ENCODE measurements around the gene TXNDC15.

The TXNDC15 gene

GRCh38 chr5:134887593-134888159 is 13.5 kb downstream of the TXNDC15 start:
- TF ChIP-seq CTCF (conservative IDR thresholded peaks at IDR 0.05; ENCODE audit: low read depth, low read length) = no peak
- H3K4me3 ChIP-seq (ENCODE audit: low read depth, low read length) = no peak overlapping the region
- no peak for DNase-seq (ENCODE audit: low read depth)

DNA sequence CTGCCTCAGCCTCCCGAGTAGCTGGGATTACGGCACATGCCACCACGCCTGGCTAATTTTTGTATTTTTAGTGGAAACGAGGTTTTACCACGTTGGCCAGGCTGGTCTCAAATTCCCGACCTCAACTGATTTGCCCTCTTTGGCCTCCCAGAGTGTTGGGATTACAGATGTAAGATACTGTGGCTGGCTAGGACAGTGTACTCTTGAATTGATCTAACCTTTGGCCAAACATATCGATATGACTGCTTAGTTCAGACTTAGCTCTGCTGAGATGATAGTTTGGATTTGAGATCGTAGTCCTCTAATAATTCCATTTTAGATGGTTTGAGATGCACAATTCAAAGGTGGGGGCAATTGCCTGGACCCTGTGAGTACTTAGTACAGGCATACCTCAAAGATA is 15.2 kb downstream of the TXNDC15 start:
- no peak for TF ChIP-seq CTCF (conservative IDR thresholded peaks at IDR 0.05; ENCODE audit: low read depth, low read length)
- DNase-seq (ENCODE audit: low read depth) = no peak
- no peak overlapping the region for H3K4me3 ChIP-seq (ENCODE audit: low read depth, low read length)

- TF ChIP-seq CTCF (conservative IDR thresholded peaks at IDR 0.05; ENCODE audit: low read depth, low read length) = no peak
- no peak for DNase-seq (ENCODE audit: low read depth)
- no peak overlapping the region for H3K4me3 ChIP-seq (ENCODE audit: low read depth, low read length)
These were observed 17.3 kb downstream of the TXNDC15 start for GRCh38 chr5:134891473-134891872.

GRCh38 chr5:134892282-134892681 is 18.1 kb downstream of the TXNDC15 start:
- no peak overlapping the region for H3K4me3 ChIP-seq (ENCODE audit: low read depth, low read length)
- no peak for TF ChIP-seq CTCF (conservative IDR thresholded peaks at IDR 0.05; ENCODE audit: low read depth, low read length)
- DNase-seq (ENCODE audit: low read depth) = no peak

GRCh38 chr5:134892926-134893325 is 18.8 kb downstream of the TXNDC15 start:
- no peak for DNase-seq (ENCODE audit: low read depth)
- no peak for TF ChIP-seq CTCF (conservative IDR thresholded peaks at IDR 0.05; ENCODE audit: low read depth, low read length)
- H3K4me3 ChIP-seq (ENCODE audit: low read depth, low read length) = no peak overlapping the region

DNA sequence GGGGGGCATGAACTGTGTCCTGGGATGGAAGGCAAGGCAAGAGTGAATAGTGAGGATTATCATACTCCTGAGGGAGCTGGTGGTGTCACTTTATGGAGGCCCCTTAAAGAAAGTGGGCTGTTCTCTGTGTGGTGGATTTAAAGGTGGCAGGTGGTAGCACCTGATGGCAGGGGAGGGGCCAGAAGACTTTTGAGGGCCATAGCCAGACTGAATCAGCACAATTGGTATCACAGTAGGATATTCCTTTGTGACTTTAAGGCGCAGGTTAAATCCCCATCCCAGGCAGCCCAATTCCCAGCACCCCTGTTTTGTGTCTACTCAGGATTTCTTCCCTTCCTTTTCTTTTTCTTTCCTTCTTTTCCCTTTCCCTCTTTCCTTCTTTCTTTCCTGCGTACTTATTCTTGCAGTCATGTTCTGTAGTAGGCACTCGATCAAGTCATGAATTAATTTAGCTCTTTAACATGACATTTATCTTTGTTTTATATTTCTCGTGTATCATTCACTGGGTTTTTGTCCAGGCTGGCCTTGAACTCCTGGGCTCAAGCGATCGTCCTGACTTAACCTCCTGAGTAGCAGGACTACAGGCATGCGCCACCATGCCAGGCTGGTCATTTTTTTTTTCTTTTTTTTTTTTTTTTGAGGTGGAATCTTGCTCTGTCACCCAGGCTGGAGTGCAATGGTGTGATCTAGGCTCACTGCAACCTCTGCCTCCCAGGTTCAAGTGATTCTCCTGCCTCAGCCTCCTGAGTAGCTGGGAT is 19.8 kb downstream of the TXNDC15 start:
- no peak for TF ChIP-seq CTCF (conservative IDR thresholded peaks at IDR 0.05; ENCODE audit: low read depth, low read length)
- DNase-seq (ENCODE audit: low read depth) = no peak
- no peak overlapping the region for H3K4me3 ChIP-seq (ENCODE audit: low read depth, low read length)
